Mesenchymal stem cell (in vitro differentiated cells and primary cell): ENCODE results near the gene GRK1.

ENCODE experiments used
- DNase-seq: peaks from one replicate; pipeline ENCODE4 v3.0.0-alpha.2; 2013
- H2AFZ ChIP-seq: one replicate; pipeline ENCODE4 v1.6.1; 2013; ENCODE audit warnings: low read depth, mild to moderate bottlenecking, control low read depth, inconsistent platforms, low read length, moderate library complexity
- H2AK5ac ChIP-seq: 2 replicates; pipeline ENCODE4 v1.6.1; 2013; ENCODE audit warnings: low read length, moderate library complexity, mild to moderate bottlenecking, inconsistent platforms; ENCODE audit not compliant: severe bottlenecking
- H2BK120ac ChIP-seq: one replicate; pipeline ENCODE4 v1.6.1; 2013; ENCODE audit warnings: low read depth, mild to moderate bottlenecking, inconsistent platforms, low read length, moderate library complexity
- H2BK12ac ChIP-seq, 2 experiments: one replicate each; pipeline ENCODE4 v1.6.1; 2013; ENCODE audit warnings: inconsistent platforms in 2 of 2, low read length in 2 of 2, mild to moderate bottlenecking in 2 of 2, moderate library complexity in 2 of 2, control low read depth in 1 of 2
- H2BK15ac ChIP-seq: one replicate; pipeline ENCODE4 v1.6.1; 2013; ENCODE audit warnings: mild to moderate bottlenecking, low read depth, inconsistent platforms; ENCODE audit not compliant: poor library complexity, severe bottlenecking
- H2BK5ac ChIP-seq: 2 replicates; pipeline ENCODE4 v1.6.1; 2013; ENCODE audit warnings: low read depth, mild to moderate bottlenecking, low read length, control low read depth, inconsistent platforms; ENCODE audit not compliant: poor library complexity, severe bottlenecking
- H3K14ac ChIP-seq, 2 experiments: one replicate each; pipeline ENCODE4 v1.6.1; 2013; ENCODE audit warnings: inconsistent platforms in 2 of 2, low read length in 2 of 2, control low read depth in 1 of 2, mild to moderate bottlenecking in 1 of 2, moderate library complexity in 1 of 2
- H3K18ac ChIP-seq, 2 experiments: one replicate each; pipeline ENCODE4 v1.6.1; 2013; ENCODE audit warnings: inconsistent platforms in 2 of 2, low read length in 2 of 2, control low read depth in 1 of 2, low read depth in 1 of 2, mild to moderate bottlenecking in 1 of 2
- H3K23ac ChIP-seq, 2 experiments: one replicate each; pipeline ENCODE4 v1.6.1; 2013; ENCODE audit warnings: inconsistent platforms in 2 of 2, low read length in 2 of 2, mild to moderate bottlenecking in 2 of 2, moderate library complexity in 2 of 2, control low read depth in 1 of 2
- H3K27ac ChIP-seq: 2 replicates; pipeline ENCODE4 v1.5.1; 2013; ENCODE audit warnings: mild to moderate bottlenecking, moderate library complexity, low read length, control low read depth, inconsistent platforms; ENCODE audit not compliant: poor library complexity, severe bottlenecking
- H3K27me3 ChIP-seq, 2 experiments: 2 replicates each; pipeline versions ENCODE4 v1.6.1 to v1.7.0; 2013; ENCODE audit warnings: low read length in 2 of 2, mild to moderate bottlenecking in 2 of 2, moderate library complexity in 2 of 2, control low read depth in 1 of 2, inconsistent platforms in 1 of 2; ENCODE audit not compliant: control insufficient read depth in 1 of 2, insufficient read depth in 1 of 2
- H3K36me3 ChIP-seq, 2 experiments: 2 replicates each; pipeline versions ENCODE4 v1.6.1 to v1.7.0; 2013; ENCODE audit warnings: low read length in 2 of 2, control low read depth in 1 of 2, inconsistent platforms in 1 of 2, low read depth in 1 of 2, mild to moderate bottlenecking in 1 of 2; ENCODE audit not compliant: insufficient read depth in 2 of 2, control insufficient read depth in 1 of 2
- H3K4ac ChIP-seq, 2 experiments: one replicate each; pipeline ENCODE4 v1.6.1; 2013; ENCODE audit warnings: inconsistent platforms in 2 of 2, low read length in 2 of 2, mild to moderate bottlenecking in 2 of 2, moderate library complexity in 2 of 2, control low read depth in 1 of 2, low read depth in 1 of 2
- H3K4me1 ChIP-seq: 2 replicates; pipeline ENCODE4 v1.6.1; 2013; ENCODE audit warnings: low read depth, low read length, control low read depth; ENCODE audit not compliant: control insufficient read depth, insufficient read depth
- H3K4me2 ChIP-seq: 2 replicates; pipeline ENCODE4 v1.6.1; 2013; ENCODE audit warnings: low read length, mild to moderate bottlenecking, inconsistent platforms; ENCODE audit not compliant: poor library complexity, severe bottlenecking
- H3K4me3 ChIP-seq, 2 experiments: 2 replicates each; pipeline versions ENCODE4 v1.5.1 to v1.7.0; 2013; ENCODE audit warnings: low read length in 2 of 2, mild to moderate bottlenecking in 2 of 2, control low read depth in 1 of 2, low read depth in 1 of 2; ENCODE audit not compliant: insufficient read depth in 1 of 2
- H3K79me1 ChIP-seq: replicated peaks from 2 replicates; pipeline ENCODE4 v1.6.1; 2013; ENCODE audit warnings: mild to moderate bottlenecking, control low read depth, low read length, inconsistent platforms; ENCODE audit not compliant: poor library complexity, severe bottlenecking
- H3K9ac ChIP-seq: 2 replicates; pipeline ENCODE4 v1.7.0; 2013; ENCODE audit warnings: mild to moderate bottlenecking, low read length, moderate library complexity
- H3K9me3 ChIP-seq: 2 replicates; pipeline ENCODE4 v1.7.0; 2013; ENCODE audit warnings: mild to moderate bottlenecking, low read length; ENCODE audit not compliant: control insufficient read depth
- H4K8ac ChIP-seq: one replicate; pipeline ENCODE4 v1.6.1; 2013; ENCODE audit warnings: inconsistent platforms, mild to moderate bottlenecking, low read length, moderate library complexity
- H4K91ac ChIP-seq: one replicate; pipeline ENCODE4 v1.6.1; 2013; ENCODE audit warnings: mild to moderate bottlenecking, low read length, inconsistent platforms
- WGBS: methylation state at CpG from one replicate; pipeline ENCODE4 v1.1.7; 2013; ENCODE audit warnings: mixed read lengths; 5-methylcytosine and 5-hydroxymethylcytosine counted together

GRK1 gene

GRCh38 chr13:113736258-113736731, 69.3 kb downstream of the GRK1 start:
- H3K27me3 ChIP-seq: peaks cover 12 to 49% of the 10 kb centered on the region in 2 experiments
- H3K79me1 ChIP-seq: no peaks in the 10 kb centered on the region
- no peak overlapping the region for H2AFZ ChIP-seq
- H4K91ac ChIP-seq: no peak overlapping the region
- no peak for DNase-seq
- H2BK15ac ChIP-seq: no peak overlapping the region
- no peak overlapping the region for H3K27ac ChIP-seq
- no peak overlapping the region for H3K9ac ChIP-seq
- H4K8ac ChIP-seq: no peak overlapping the region
- no peak overlapping the region for H3K23ac ChIP-seq
- H2AK5ac ChIP-seq: no peak overlapping the region
- no peak overlapping the region for H2BK12ac ChIP-seq
- H3K4me2 ChIP-seq: no peak overlapping the region
- H2BK5ac ChIP-seq: no peak overlapping the region
- H2BK120ac ChIP-seq: no peak overlapping the region
- no peak overlapping the region for H3K18ac ChIP-seq
- no peaks in the 10 kb centered on the region for H3K36me3 ChIP-seq
- H3K4me1 ChIP-seq: peaks cover 4% of the 10 kb centered on the region
- H3K9me3 ChIP-seq: no peaks in the 10 kb centered on the region
- H3K4ac ChIP-seq: no peak overlapping the region
- WGBS: 90% methylated on average over 10 of the region's 10 CpGs
- no peak overlapping the region for H3K4me3 ChIP-seq
- no peak overlapping the region for H3K14ac ChIP-seq

GRCh38 chr13:113737803-113738202, 70.8 kb downstream of the GRK1 start:
- H3K27ac ChIP-seq: no peak overlapping the region
- H3K23ac ChIP-seq: no peak overlapping the region
- no peak for DNase-seq
- 89% methylated on average over 5 of the region's 5 CpGs for WGBS
- no peak overlapping the region for H2BK12ac ChIP-seq
- no peak overlapping the region for H4K91ac ChIP-seq
- H3K4me2 ChIP-seq: no peak overlapping the region
- no peak overlapping the region for H2BK15ac ChIP-seq
- H3K27me3 ChIP-seq: peaks cover 9 to 56% of the 10 kb centered on the region in 2 experiments
- no peak overlapping the region for H3K14ac ChIP-seq
- no peaks in the 10 kb centered on the region for H3K9me3 ChIP-seq
- no peaks in the 10 kb centered on the region for H3K79me1 ChIP-seq
- H4K8ac ChIP-seq: no peak overlapping the region
- H3K36me3 ChIP-seq: no peaks in the 10 kb centered on the region
- peaks cover 11% of the 10 kb centered on the region for H3K4me1 ChIP-seq
- no peak overlapping the region for H3K4ac ChIP-seq
- no peak overlapping the region for H3K9ac ChIP-seq
- no peak overlapping the region for H2BK120ac ChIP-seq
- no peak overlapping the region for H2AFZ ChIP-seq
- no peak overlapping the region for H3K4me3 ChIP-seq
- no peak overlapping the region for H2AK5ac ChIP-seq
- no peak overlapping the region for H2BK5ac ChIP-seq
- no peak overlapping the region for H3K18ac ChIP-seq

GRCh38 chr13:113739527-113740285, 72.7 kb downstream of the GRK1 start:
- Histone ChIP-seq H3K36me3 (no peaks in the 10 kb centered on the region), H2AFZ (no peak overlapping the region), H4K91ac (no peak overlapping the region), H3K4me2 (no peak overlapping the region), H3K9me3 (no peaks in the 10 kb centered on the region), H3K23ac (no peak overlapping the region), H2BK120ac (no peak overlapping the region), H3K27me3 (peaks cover 13 to 63% of the 10 kb centered on the region in 2 experiments), H3K4me3 (no peak overlapping the region), H2BK12ac (no peak overlapping the region), H3K4me1 (peaks cover 7% of the 10 kb centered on the region), H2BK5ac (no peak overlapping the region), H3K27ac (no peak overlapping the region), H3K4ac (no peak overlapping the region), H3K79me1 (no peaks in the 10 kb centered on the region), H2BK15ac (no peak overlapping the region), H3K18ac (peak overlapping the region in 1 of 2 experiments; percentile 26), H3K14ac (peak overlapping the region in 1 of 2 experiments; percentile 82), H2AK5ac (no peak overlapping the region), H3K9ac (no peak overlapping the region), H4K8ac (no peak overlapping the region)
- DNase-seq: no peak
- WGBS: 84% methylated on average over 22 of the region's 22 CpGs

- H2AK5ac ChIP-seq: no peak overlapping the region
- peaks cover 7% of the 10 kb centered on the region for H3K4me1 ChIP-seq
Observed at GRCh38 chr13:113740286-113740556, 73.2 kb downstream of the GRK1 start.

More at GRCh38 chr13:113740286-113740556, 73.2 kb downstream of the GRK1 start:
- peaks cover 13 to 64% of the 10 kb centered on the region in 2 experiments for H3K27me3 ChIP-seq
- H2BK12ac ChIP-seq: no peak overlapping the region
- H3K79me1 ChIP-seq: no peaks in the 10 kb centered on the region
- DNase-seq: no peak
- no peak overlapping the region for H3K14ac ChIP-seq
- no peaks in the 10 kb centered on the region for H3K9me3 ChIP-seq
- H4K91ac ChIP-seq: no peak overlapping the region
- H3K23ac ChIP-seq: no peak overlapping the region
- no peak overlapping the region for H3K4ac ChIP-seq
- no peak overlapping the region for H2BK15ac ChIP-seq
- H3K18ac ChIP-seq: no peak overlapping the region
- WGBS: 84% methylated on average over 7 of the region's 9 CpGs
- H3K4me2 ChIP-seq: no peak overlapping the region
- H2AFZ ChIP-seq: no peak overlapping the region
- no peak overlapping the region for H3K27ac ChIP-seq
- no peak overlapping the region for H3K4me3 ChIP-seq
- H2BK120ac ChIP-seq: no peak overlapping the region
- no peaks in the 10 kb centered on the region for H3K36me3 ChIP-seq
- H2BK5ac ChIP-seq: no peak overlapping the region
- no peak overlapping the region for H3K9ac ChIP-seq
- no peak overlapping the region for H4K8ac ChIP-seq
